H1 (cell line): ENCODE data around the gene LNPEP. TPM values are rescaled to one million over a fixed set of nuclear protein-coding genes. Genes with fewer than 3 reads are reported as not detected.

ENCODE experiments used
- CTCF ChIA-PET: fragments of 300-600 bp; sonication (Branson Sonifier 250); formaldehyde crosslinking; loops from one replicate; lab custom pipeline; 2021; ENCODE audit not compliant: partially characterized antibody; lab: Charles Lee
- POLR2A ChIA-PET: fragments of 300-600 bp; sonication (Branson Sonifier 250); formaldehyde crosslinking; loops from one replicate; lab custom pipeline; 2021; ENCODE audit warnings: inconsistent platforms; ENCODE audit not compliant: partially characterized antibody; lab: Charles Lee
- DNase-seq, 2 experiments: peaks; one replicate each; pipeline versions ENCODE4 v3.0.0 to v3.0.0-alpha.2; 2010 to 2022; ENCODE audit warnings: low spot score in 2 of 2, low read depth in 1 of 2, mixed read lengths in 1 of 2
- FAIRE-seq: peaks from 2 replicates; lab custom pipeline; 2011; peaks lifted over from hg19 to GRCh38; lab: Jason Lieb, UNC
- H2AFZ ChIP-seq: 2 replicates; pipeline ENCODE4 v1.8.1; 2012; ENCODE audit warnings: low read length, inconsistent platforms
- H2AK5ac ChIP-seq: 2 replicates; pipeline ENCODE4 v1.6.1; 2013; ENCODE audit warnings: low read depth, low read length
- H2BK120ac ChIP-seq: replicated peaks from 2 replicates; pipeline ENCODE3; 2013; ENCODE audit warnings: low read depth, low read length, inconsistent platforms
- H2BK12ac ChIP-seq: 2 replicates; pipeline ENCODE4 v1.6.1; 2013; ENCODE audit warnings: low read depth, low read length
- H2BK15ac ChIP-seq: 2 replicates; pipeline ENCODE4 v1.6.1; 2013; ENCODE audit warnings: low read length
- H2BK20ac ChIP-seq: 2 replicates; pipeline ENCODE4 v1.6.1; 2013; ENCODE audit warnings: low read length
- H2BK5ac ChIP-seq: 2 replicates; pipeline ENCODE4 v1.6.1; 2013; ENCODE audit warnings: low read depth, low read length
- H3K14ac ChIP-seq: 2 replicates; pipeline ENCODE4 v1.6.1; 2013; ENCODE audit warnings: inconsistent platforms; ENCODE audit not compliant: insufficient read length
- H3K18ac ChIP-seq: 2 replicates; pipeline ENCODE4 v1.6.1; 2013; ENCODE audit warnings: low read length; ENCODE audit errors: extremely low read depth
- H3K23ac ChIP-seq: 2 replicates; pipeline ENCODE4 v1.6.1; 2013; ENCODE audit warnings: inconsistent platforms; ENCODE audit not compliant: insufficient read length
- H3K23me2 ChIP-seq: 2 replicates; pipeline ENCODE4 v1.6.1; 2013; ENCODE audit warnings: low read depth, low read length
- H3K27ac ChIP-seq: 2 replicates; pipeline ENCODE4 v1.6.1; 2011; ENCODE audit warnings: low read depth, low read length, inconsistent platforms
- H3K27me3 ChIP-seq, 4 experiments: replicated peaks in 1 of 4; 1 replicate in 1 of 4; 2 replicates in 3 of 4; pipeline versions ENCODE4 v1.6.1 to v1.8.1; 2011 to 2013; ENCODE audit warnings: low read length in 3 of 4, mild to moderate bottlenecking in 3 of 4, inconsistent platforms in 2 of 4, mixed read lengths in 2 of 4, moderate library complexity in 1 of 4; ENCODE audit not compliant: control insufficient read depth in 3 of 4, insufficient read depth in 3 of 4; ENCODE audit errors: extremely low read depth in 1 of 4
- H3K36me3 ChIP-seq, 4 experiments: 2 replicates each; pipeline versions ENCODE4 v1.6.1 to v1.8.1; 2011 to 2013; ENCODE audit warnings: mild to moderate bottlenecking in 4 of 4, low read length in 3 of 4, moderate library complexity in 2 of 4, control low read depth in 1 of 4, inconsistent platforms in 1 of 4; ENCODE audit not compliant: insufficient read depth in 4 of 4, control insufficient read depth in 2 of 4
- H3K4ac ChIP-seq: replicated peaks from 2 replicates; pipeline ENCODE3; 2013; ENCODE audit warnings: low read length, low read depth, mixed read lengths, inconsistent platforms; ENCODE audit not compliant: insufficient read length
- H3K4me1 ChIP-seq, 4 experiments: replicated peaks in 1 of 4; 1 replicate in 1 of 4; 2 replicates in 3 of 4; pipeline versions ENCODE4 v1.6.1 to v1.8.1; 2011 to 2013; ENCODE audit warnings: low read length in 3 of 4, inconsistent platforms in 2 of 4, mixed read lengths in 1 of 4; ENCODE audit not compliant: insufficient read depth in 4 of 4, control insufficient read depth in 3 of 4
- H3K4me2 ChIP-seq, 2 experiments: 2 replicates each; pipeline versions ENCODE4 v1.6.1 to v1.8.1; 2011 to 2013; ENCODE audit warnings: low read depth in 2 of 2, low read length in 2 of 2, control low read depth in 1 of 2, inconsistent platforms in 1 of 2, mild to moderate bottlenecking in 1 of 2; ENCODE audit not compliant: insufficient read depth in 1 of 2
- H3K4me3 ChIP-seq, 4 experiments: fragments of 200-600, 300-600 bp in 1 of 4; sonication (generic), shearing (Covaris generic), sonication (Bioruptor Twin) in 1 of 4; 2 replicates each; pipeline versions ENCODE4 v1.5.1 to v1.8.1; 2011 to 2016; ENCODE audit warnings: low read length in 4 of 4, low read depth in 3 of 4, control low read depth in 2 of 4, inconsistent platforms in 2 of 4, mild to moderate bottlenecking in 2 of 4, mixed read lengths in 1 of 4, moderate library complexity in 1 of 4; ENCODE audit not compliant: insufficient read depth in 2 of 4; ENCODE audit errors: extremely low read depth in 1 of 4
- H3K56ac ChIP-seq: replicated peaks from 2 replicates; pipeline ENCODE3; 2013; ENCODE audit warnings: low read depth, mild to moderate bottlenecking, mixed read lengths, low read length, inconsistent platforms; ENCODE audit not compliant: insufficient read length
- H3K79me1 ChIP-seq: 2 replicates; pipeline ENCODE4 v1.6.1; 2013; ENCODE audit warnings: low read depth, low read length, control low read depth
- H3K79me2 ChIP-seq, 2 experiments: 2 replicates each; pipeline versions ENCODE4 v1.6.1 to v1.8.1; 2012 to 2013; ENCODE audit warnings: low read length in 2 of 2, mild to moderate bottlenecking in 2 of 2, inconsistent platforms in 1 of 2; ENCODE audit not compliant: insufficient read depth in 2 of 2, control insufficient read depth in 1 of 2
- H3K9ac ChIP-seq, 4 experiments: replicated peaks in 1 of 4; 1 replicate in 1 of 4; 2 replicates in 3 of 4; pipeline versions ENCODE4 v1.6.1 to v1.8.1; 2011 to 2013; ENCODE audit warnings: low read depth in 3 of 4, low read length in 3 of 4, control low read depth in 2 of 4, mild to moderate bottlenecking in 2 of 4, moderate library complexity in 2 of 4, inconsistent platforms in 1 of 4; ENCODE audit errors: extremely low read depth in 1 of 4
- H3K9me3 ChIP-seq, 2 experiments: 2 replicates each; pipeline versions ENCODE4 v1.6.1 to v1.8.1; 2012 to 2013; ENCODE audit warnings: mild to moderate bottlenecking in 2 of 2, moderate library complexity in 2 of 2, control low read depth in 1 of 2, inconsistent platforms in 1 of 2, low read depth in 1 of 2, low read length in 1 of 2, mixed read lengths in 1 of 2; ENCODE audit not compliant: insufficient read depth in 2 of 2
- H4K20me1 ChIP-seq, 2 experiments: replicated peaks in 1 of 2; 2 replicates each; pipeline versions ENCODE3 to v1.8.1; 2011 to 2013; ENCODE audit warnings: inconsistent platforms in 2 of 2, low read length in 2 of 2, mild to moderate bottlenecking in 1 of 2; ENCODE audit not compliant: insufficient read depth in 2 of 2, control insufficient read depth in 1 of 2
- H4K5ac ChIP-seq: 2 replicates; pipeline ENCODE4 v1.6.1; 2013; ENCODE audit warnings: low read length, low read depth, mixed read lengths, inconsistent platforms; ENCODE audit not compliant: insufficient read length
- H4K8ac ChIP-seq: 2 replicates; pipeline ENCODE4 v1.8.0; 2013; ENCODE audit warnings: mild to moderate bottlenecking, moderate library complexity, low read length, inconsistent platforms; ENCODE audit not compliant: insufficient read depth; ENCODE audit errors: extremely low read depth
- H4K91ac ChIP-seq: replicated peaks from 2 replicates; pipeline ENCODE3; 2013; ENCODE audit warnings: low read length, mixed read lengths, inconsistent platforms; ENCODE audit not compliant: insufficient read length
- ATF3 ChIP-seq: IDR thresholded peaks from 2 replicates; pipeline ENCODE4 v1.6.1; 2011; ENCODE audit warnings: low read depth, mild to moderate bottlenecking, low read length; ENCODE audit not compliant: insufficient read depth
- CBX8 ChIP-seq: fragments of 300-800, 300-1000 bp; sonication (generic); IDR thresholded peaks from 2 replicates; pipeline ENCODE4 v1.7.1; 2016; ENCODE audit warnings: low read depth, low read length, borderline replicate concordance
- GABPA ChIP-seq: IDR thresholded peaks from 2 replicates; pipeline ENCODE4 v1.6.1; 2011; ENCODE audit warnings: mild to moderate bottlenecking, low read length, moderate library complexity, borderline replicate concordance; ENCODE audit not compliant: insufficient read depth
- JUN ChIP-seq: IDR thresholded peaks from 2 replicates; pipeline ENCODE4 v1.6.1; 2011; ENCODE audit warnings: low read depth, mild to moderate bottlenecking, improper control_type of control experiment, low read length
- MAFK ChIP-seq: IDR thresholded peaks from 2 replicates; pipeline ENCODE4 v1.6.1; 2012; ENCODE audit warnings: low read depth, mild to moderate bottlenecking, improper control_type of control experiment, low read length
- NANOG ChIP-seq: IDR thresholded peaks from 2 replicates; pipeline ENCODE4 v1.6.1; 2011; ENCODE audit warnings: low read length, low read depth, mild to moderate bottlenecking, inconsistent platforms; ENCODE audit not compliant: insufficient read depth, poor library complexity, severe bottlenecking
- PHF8 ChIP-seq: fragments of 200-600 bp; sonication (generic); conservative IDR thresholded peaks from 2 replicates; pipeline ENCODE4 v1.7.1; 2012; ENCODE audit warnings: low read depth, mild to moderate bottlenecking, inconsistent platforms, low read length, moderate library complexity
- SAP30 ChIP-seq: fragments of 300-600 bp; sonication (generic); IDR thresholded peaks from 2 replicates; pipeline ENCODE4 v1.7.1; 2012; ENCODE audit warnings: low read length, moderate library complexity, mild to moderate bottlenecking, inconsistent platforms; ENCODE audit not compliant: insufficient read depth, insufficient replicate concordance
- SIRT6 ChIP-seq: IDR thresholded peaks from one replicate; pipeline ENCODE4 v1.7.1; 2012; ENCODE audit warnings: low read length, inconsistent platforms
- SP2 ChIP-seq: IDR thresholded peaks from 2 replicates; pipeline ENCODE4 v1.6.1; 2012; ENCODE audit warnings: mild to moderate bottlenecking, low read length, inconsistent platforms
- SP4 ChIP-seq: IDR thresholded peaks from 2 replicates; pipeline ENCODE4 v1.6.1; 2012; ENCODE audit warnings: low read length, inconsistent platforms
- TEAD4 ChIP-seq: IDR thresholded peaks from 2 replicates; pipeline ENCODE4 v1.6.1; 2012; ENCODE audit warnings: low read depth, low read length, inconsistent platforms, mixed read lengths
- ZNF274 ChIP-seq: IDR thresholded peaks from 2 replicates; pipeline ENCODE4 v1.7.0; 2012; ENCODE audit warnings: low read length, borderline replicate concordance; ENCODE audit errors: extremely low read depth
- WGBS, 2 experiments: shearing (Covaris generic) in 1 of 2; methylation state at CpG; one replicate each; pipeline versions ENCODE4 v1.1.6 to v1.1.7; 2013 to 2015; ENCODE audit warnings: low lambda C conversion rate in 2 of 2, mixed read lengths in 2 of 2, inconsistent platforms in 1 of 2, low coverage in 1 of 2, missing lambda C conversion rate in 1 of 2; ENCODE audit not compliant: insufficient replicate concordance in 2 of 2, insufficient coverage in 1 of 2, insufficient read length in 1 of 2; ENCODE audit errors: extremely low coverage in 1 of 2, missing lambda C conversion rate in 1 of 2; 5-methylcytosine and 5-hydroxymethylcytosine counted together
- polyA plus RNA-seq, 7 experiments: library from polyadenylated mRNA; depleted of rRNA in 3 of 7; stranded (reverse) in 5 of 7; unstranded in 2 of 7; fragments of >200 nt in 5 of 7; fragments of 200-250 nt in 2 of 7; gene quantifications; 1 replicate in 5 of 7; 2 replicates in 1 of 7; 4 replicates in 1 of 7; pipeline versions ENCODE4 v1.2.1 to v1.2.3, GENCODE V29; 2011 to 2013; ENCODE audit warnings: missing spikeins in 2 of 7, mixed read lengths in 2 of 7
- total RNA-seq: library from RNA; stranded (reverse); fragmentation: NEBNext Ultra II Directional; extraction: Animal tissue kit (Norgen Biotek cat#: 25700); gene quantifications from 2 replicates; pipeline ENCODE4 v1.2.1, GENCODE V29; 2021

The LNPEP gene
- total and polyA plus RNA-seq, 2 of the 8 experiments (the other 6 are each of a cell fraction or from before 2014, with no cell fraction given), result 1.8 to 4.5 TPM

DNA sequence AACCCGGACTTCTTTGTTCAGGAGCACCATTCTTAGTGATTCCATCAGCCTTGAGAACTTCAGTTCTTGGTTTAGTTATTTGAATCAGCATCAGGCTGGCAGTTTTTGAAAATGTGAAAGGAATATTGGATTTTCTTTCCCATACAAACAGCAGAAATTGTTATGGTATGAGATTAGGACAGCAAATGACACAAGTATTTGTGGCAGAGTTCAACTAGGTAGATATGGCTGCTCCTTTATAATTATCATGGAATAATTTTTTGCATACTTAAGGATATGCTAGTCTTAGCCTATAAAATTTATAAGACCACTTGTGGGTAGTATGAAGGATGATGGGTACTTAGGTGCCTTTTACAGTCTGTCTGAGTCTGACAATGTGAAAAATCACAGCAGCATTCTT, 34.0 kb upstream of the LNPEP start:
- H3K27me3 ChIP-seq, result peaks cover 0 to 1% (median 0%) of the 10 kb centered on the region in 4 experiments; a peak in 1 of 7 replicates
- CTCF ChIA-PET, result interaction anchor here (0.8 to 2.2 kb wide), 13 partner anchors 9 to 260 kb away, joined by 3 to 9 read pairs (median 4); partner anchors contain the start of genes ERAP2 and LIX1
- no peak overlapping the region for H3K4me3 ChIP-seq
- no peaks in the 10 kb centered on the region for H4K20me1 ChIP-seq
- H3K4me2 ChIP-seq, result no peak overlapping the region
- H2AFZ ChIP-seq, result no peak overlapping the region
- DNase-seq (no peak), FAIRE-seq (no peak)
- no peak overlapping the region for H2AK5ac ChIP-seq
- no peak overlapping the region for H3K9ac ChIP-seq
- H3K4me1 ChIP-seq, result no peaks in the 10 kb centered on the region
- H3K79me1 ChIP-seq, result no peaks in the 10 kb centered on the region
- POLR2A ChIA-PET, result no interaction called here
- H3K23me2 ChIP-seq, result no peaks in the 10 kb centered on the region
- H2BK20ac ChIP-seq, result no peak overlapping the region
- H3K23ac ChIP-seq, result no peak overlapping the region
- H4K8ac ChIP-seq, result no peak overlapping the region
- no peak overlapping the region for H2BK120ac ChIP-seq
- TF ChIP-seq GABPA (no peak), SP2 (no peak), ZNF274 (no peak), SP4 (no peak), ATF3 (no peak), NANOG (no peak), TEAD4 (no peak), CBX8 (no peak), MAFK (no peak), JUN (no peak), PHF8 (no peak), SIRT6 (no peak), SAP30 (no peak)
- H2BK15ac ChIP-seq, result no peak overlapping the region
- WGBS, 2 experiments, result 80% methylated on average over 1 of the region's 1 CpG; no CpG with 5 or more reads in 1 of the 2 experiments
- H2BK12ac ChIP-seq, result no peak overlapping the region
- no peak overlapping the region for H2BK5ac ChIP-seq
- H3K79me2 ChIP-seq, result no peaks in the 10 kb centered on the region
- H3K14ac ChIP-seq, result no peak overlapping the region
- no peak overlapping the region for H4K5ac ChIP-seq
- H3K27ac ChIP-seq, result no peak overlapping the region
- no peak overlapping the region for H3K4ac ChIP-seq
- H3K56ac ChIP-seq, result no peak overlapping the region
- no peak overlapping the region for H3K18ac ChIP-seq
- H4K91ac ChIP-seq, result no peak overlapping the region
- H3K9me3 ChIP-seq, result no peaks in the 10 kb centered on the region
- H3K36me3 ChIP-seq, result no peaks in the 10 kb centered on the region
